ENCODE data around the gene COPG2.

The COPG2 gene

DNA sequence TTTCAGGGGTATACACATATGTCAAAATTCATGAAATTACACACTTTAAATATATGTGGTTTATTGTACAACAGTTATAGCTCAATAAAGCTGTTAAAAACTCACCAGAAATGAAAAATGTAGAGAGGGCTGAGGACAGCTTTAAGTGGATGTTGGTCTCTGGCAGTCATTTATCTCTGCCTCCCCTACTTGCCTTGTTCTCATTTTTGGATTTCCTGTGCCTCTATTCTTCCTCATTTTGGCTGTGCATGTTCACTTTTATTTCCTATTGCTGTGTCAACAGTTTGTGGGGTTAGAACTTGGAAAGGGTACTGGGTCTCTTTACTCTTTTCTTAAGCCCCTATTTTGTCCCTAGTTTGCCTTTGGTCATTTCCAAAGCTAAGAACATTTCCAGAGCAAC is 195.3 kb downstream of the COPG2 start:
- DNase-seq = peak; percentile 30 to 71 (median 45)

DNA sequence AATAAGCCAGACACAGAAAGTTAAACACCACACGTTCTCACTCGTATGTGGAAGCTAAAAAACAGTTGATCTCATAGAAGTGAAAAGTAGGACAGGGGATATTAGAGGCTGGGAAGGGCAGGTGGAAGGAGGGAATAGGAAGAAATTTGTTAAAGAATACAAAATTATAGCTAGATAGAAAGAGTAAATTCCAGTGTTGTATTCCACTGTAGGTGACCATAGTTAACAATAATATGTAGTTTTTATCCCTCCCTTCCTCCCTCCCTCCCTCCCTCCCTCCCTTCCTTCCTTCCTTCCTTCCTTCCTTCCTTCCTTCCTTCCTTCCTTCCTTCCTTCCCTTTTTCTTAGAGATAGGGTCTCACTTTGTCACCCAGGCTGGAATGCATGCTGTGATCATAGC is 196.6 kb downstream of the COPG2 start:
- no peak for DNase-seq

DNA sequence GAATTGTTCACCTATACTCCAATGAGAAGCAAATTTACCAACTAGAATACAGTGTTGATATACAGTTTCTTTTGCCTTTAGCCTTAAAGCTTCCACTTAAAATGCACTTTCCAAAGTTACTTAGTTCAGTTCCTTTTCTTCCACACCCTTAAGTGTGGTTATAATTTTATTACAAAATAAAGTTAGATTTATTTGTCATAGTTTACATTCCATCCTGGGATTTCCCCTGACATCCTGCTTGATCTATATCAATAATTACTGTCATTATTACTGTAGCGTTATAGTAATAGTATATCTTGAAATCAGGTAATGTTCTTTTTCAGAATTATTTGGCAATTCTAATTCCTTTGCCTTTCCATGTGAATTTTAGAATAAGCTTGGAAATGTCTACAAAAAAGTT is 199.9 kb downstream of the COPG2 start:
- DNase-seq = no peak

DNA sequence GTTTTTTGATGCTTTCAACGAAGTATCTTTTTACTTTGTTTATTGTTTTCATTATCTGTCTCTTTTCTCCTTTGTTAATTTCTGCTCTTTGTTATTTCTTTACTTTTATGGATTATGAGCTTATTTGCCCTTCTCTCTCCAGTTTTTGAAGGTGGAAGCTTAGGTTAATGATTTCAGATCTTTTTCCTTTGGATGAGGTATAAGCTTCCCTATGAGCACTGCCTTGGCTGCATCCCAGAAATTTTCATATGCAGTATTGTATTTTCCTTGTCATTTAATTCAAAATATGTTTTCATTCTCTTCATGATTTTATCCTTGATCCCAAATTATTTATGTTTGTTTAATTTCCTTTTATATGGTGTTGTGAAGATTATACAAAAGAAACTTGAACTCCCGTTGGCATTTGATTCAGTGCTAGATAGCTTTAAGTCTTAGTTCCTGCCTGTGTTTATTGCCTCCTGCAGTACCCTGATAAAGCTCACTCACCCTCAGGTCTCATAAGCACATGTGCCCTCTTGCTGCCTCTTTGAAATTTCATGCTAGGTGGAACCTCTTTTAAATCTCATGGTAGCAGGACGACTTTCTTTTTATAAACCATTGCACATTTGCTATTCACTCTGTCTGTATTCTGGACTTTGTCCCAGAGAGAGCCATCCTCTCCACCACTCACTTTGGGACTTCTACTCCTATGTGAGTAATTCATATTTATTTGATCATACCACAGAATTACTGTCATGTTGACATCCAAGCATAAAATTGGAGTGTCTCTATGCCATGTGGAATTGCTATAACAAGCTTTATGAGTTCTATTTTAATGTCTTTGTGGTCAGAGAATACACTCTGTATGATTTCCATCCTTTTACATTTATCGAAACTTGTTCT is 204.8 kb downstream of the COPG2 start:
- DNase-seq = no peak

DNA sequence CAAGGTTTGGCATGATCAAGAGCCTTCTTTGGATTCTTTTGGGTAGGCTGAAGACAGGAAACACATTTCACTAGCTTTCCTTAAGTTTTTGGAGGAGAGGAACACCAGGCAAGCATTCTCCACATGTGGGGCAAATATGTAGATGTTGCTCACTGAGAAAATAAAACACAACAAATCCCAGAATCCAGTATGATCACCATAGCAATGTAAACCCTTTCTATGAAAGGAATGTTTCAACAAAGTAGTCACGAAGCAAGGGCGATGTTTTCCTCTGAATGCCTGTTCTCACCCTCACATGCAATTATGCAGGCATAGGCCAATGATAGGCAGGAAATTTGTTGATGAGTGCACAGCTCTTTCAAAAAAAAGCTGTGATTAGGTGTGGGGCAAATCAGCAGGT is 207.3 kb downstream of the COPG2 start:
- no peak for DNase-seq

DNA sequence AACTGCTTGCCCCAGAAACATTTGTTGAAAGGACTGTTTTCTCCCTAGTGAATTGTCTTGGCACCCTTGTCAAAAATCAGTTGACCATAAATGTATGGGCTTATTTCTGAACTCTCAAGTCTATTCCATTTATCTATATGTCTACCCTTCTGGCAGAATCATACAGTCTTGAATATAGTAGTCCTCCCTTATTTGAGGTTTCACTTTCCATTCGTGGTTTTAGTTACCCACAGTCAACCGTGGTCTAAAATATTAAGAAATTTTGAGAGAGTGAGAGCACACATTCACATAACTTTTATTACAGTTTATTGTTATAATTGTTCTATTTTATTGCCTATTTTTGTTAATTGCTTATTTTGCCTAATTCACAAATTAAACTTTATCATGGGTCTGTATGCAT is 210.3 kb downstream of the COPG2 start:
- peak in 1 of 4 experiments; percentile 39 for DNase-seq

Data from suppressor macrophage (primary cell).